Spleen (tissue), 11 donors: ENCODE measurements around the gene PEAK1. TPM values are rescaled to one million over a fixed set of nuclear protein-coding genes. Genes with fewer than 3 reads are reported as not detected.

Experiments
- DNase-seq: peaks from one replicate; pipeline ENCODE4 v3.0.0-alpha.2; 2020
- H3K27ac ChIP-seq, 8 donors: fragments of 200-600 bp; sonication (generic) in 7 of 8; 1 replicate in 4 of 8; 2 replicates in 4 of 8; pipeline versions ENCODE4 v1.5.0 to v1.8.0; 2016 to 2021; ENCODE audit warnings: inconsistent platforms in 4 of 8, mild to moderate bottlenecking in 4 of 8, moderate library complexity in 1 of 8
- H3K27me3 ChIP-seq, 7 donors: fragments of 200-600 bp; sonication (generic) in 6 of 7; replicated peaks in 1 of 7; 1 replicate in 4 of 7; 2 replicates in 3 of 7; pipeline versions ENCODE4 v1.5.0 to v1.8.0; 2016 to 2021; ENCODE audit warnings: inconsistent platforms in 3 of 7, mild to moderate bottlenecking in 1 of 7
- H3K36me3 ChIP-seq, 6 donors: fragments of 200-600 bp; sonication (generic) in 5 of 6; 1 replicate in 4 of 6; 2 replicates in 2 of 6; pipeline versions ENCODE4 v1.5.0 to v1.8.0; 2016 to 2021; ENCODE audit warnings: inconsistent platforms in 2 of 6
- H3K4me1 ChIP-seq, 6 donors: fragments of 200-600 bp; sonication (generic) in 5 of 6; 1 replicate in 3 of 6; 2 replicates in 3 of 6; pipeline versions ENCODE4 v1.5.0 to v1.8.0; 2016 to 2021; ENCODE audit warnings: inconsistent platforms in 3 of 6
- H3K4me3 ChIP-seq, 8 donors: fragments of 200-600 bp; sonication (generic) in 7 of 8; 1 replicate in 4 of 8; 2 replicates in 4 of 8; pipeline versions ENCODE4 v1.5.0 to v1.8.0; 2016 to 2021; ENCODE audit warnings: inconsistent platforms in 4 of 8, mild to moderate bottlenecking in 4 of 8, moderate library complexity in 2 of 8
- H3K9me3 ChIP-seq, 8 donors: fragments of 200-600 bp; sonication (generic) in 7 of 8; 1 replicate in 4 of 8; 2 replicates in 4 of 8; pipeline versions ENCODE4 v1.5.0 to v1.8.0; 2016 to 2021; ENCODE audit warnings: inconsistent platforms in 4 of 8
- CTCF ChIP-seq, 11 experiments: fragments of 200-600 bp in 7 of 11; fragments of 450-650 bp in 4 of 11; sonication (generic) in 4 of 11; IDR thresholded peaks in 8 of 11; conservative IDR thresholded peaks in 3 of 11; 1 replicate in 7 of 11; 2 replicates in 4 of 11; pipeline versions ENCODE4 v1.4.0 to v1.8.0; 2016 to 2021; ENCODE audit warnings: antibody characterized with exemption in 11 of 11, inconsistent platforms in 4 of 11, mild to moderate bottlenecking in 1 of 11
- POLR2A ChIP-seq, 3 donors: fragments of 450-650 bp; IDR thresholded peaks; one replicate each; pipeline ENCODE4 v1.5.1; 2017; ENCODE audit warnings: antibody characterized with exemption in 3 of 3, mild to moderate bottlenecking in 1 of 3
- POLR2AphosphoS5 ChIP-seq, 3 donors: sonication (generic); formaldehyde crosslinking; IDR thresholded peaks; one replicate each; pipeline ENCODE4 v1.5.1; 2017; ENCODE audit warnings: antibody characterized with exemption in 3 of 3
- WGBS, 5 donors: extraction: QIAGEN DNeasy Blood & Tissue Kit in 3 of 5; methylation state at CpG; one replicate each; pipeline versions ENCODE4 v1.1.5 to v1.1.7; 2013 to 2018; 5-methylcytosine and 5-hydroxymethylcytosine counted together
- intact Hi-C: fragments of 100-400 bp; cut with DNase I; formaldehyde crosslinking; loops from one replicate; pipeline ENCODE4 v1.15.0; 2023; ENCODE audit warnings: low total_unique reads
- polyA plus RNA-seq, 3 donors: library from polyadenylated mRNA; stranded (reverse); fragments of 200-250 nt; gene quantifications; one replicate each; pipeline ENCODE4 v1.2.1, GENCODE V29; 2013
- total RNA-seq, 7 donors: library from RNA; depleted of rRNA in 3 of 7; stranded (reverse); fragments of >200 nt in 3 of 7; fragmentation: NEBNext Ultra II Directional in 4 of 7; extraction: Animal tissue kit (Norgen Biotek cat#: 25700) in 4 of 7; gene quantifications; one replicate each; pipeline versions ENCODE4 v1.1.0 to v1.2.1, GENCODE V29; 2016 to 2021
- donor health status: healthy with polysubstance abuse.
- donor health status: DM: no; HTN: no; CAD: no; lungs with moderate emphysema.
- donor health status: DM: no; HTN: no; CAD: no.
- donor health status: Bipolar disorder and iron deficiency.
- donor health status: healthy.
- donor health status: DM: no; HTN: no; CAD: no.
- donor health status: DM: yes; HTN: yes; CAD: no.

Gene PEAK1
- total and polyA plus RNA-seq, 10 donors: 5.0 to 415 (median 175) TPM

- intact Hi-C loops: no loop called here
- no peak for DNase-seq
- Histone ChIP-seq H3K4me1 (peaks cover 0 to 15% (median 7%) of the 10 kb centered on the region in 6 donors), H3K27me3 (no peaks in the 10 kb centered on the region), H3K9me3 (peaks cover 0 to under 1% (median 0%) of the 10 kb centered on the region in 8 donors), H3K27ac (peak overlapping the region in 4 of 8 donors; percentile 7 to 27 (median 16)), H3K4me3 (no peak overlapping the region), H3K36me3 (peaks cover 0 to 18% (median 0%) of the 10 kb centered on the region in 6 donors)
- TF ChIP-seq POLR2A (IDR thresholded peaks at IDR 0.05) (no peak), POLR2AphosphoS5 (IDR thresholded peaks at IDR 0.05) (no peak), CTCF (IDR thresholded peaks at IDR 0.05 in 8 of 11, conservative IDR thresholded peaks at IDR 0.05 in 3 of 11) (no peak)
- 45 to 57% (median 53%) methylated on average over 4 of the region's 4 CpGs for WGBS, 5 donors
Measured at GRCh38 chr15:77347197-77347596, 72.7 kb downstream of the PEAK1 start.

- H3K4me3 ChIP-seq: no peak overlapping the region
- peak overlapping the region in 4 of 8 donors; percentile 7 to 27 (median 16) for H3K27ac ChIP-seq
- WGBS, 5 donors: 83 to 92% (median 84%) methylated on average over 4 of the region's 4 CpGs
- H3K9me3 ChIP-seq: peaks cover 0 to 8% (median 3%) of the 10 kb centered on the region in 8 donors
- H3K27me3 ChIP-seq: no peaks in the 10 kb centered on the region
- intact Hi-C loops: no loop called here
- H3K4me1 ChIP-seq: peaks cover 0 to 15% (median 7%) of the 10 kb centered on the region in 6 donors
- TF ChIP-seq POLR2AphosphoS5 (IDR thresholded peaks at IDR 0.05) (no peak), CTCF (IDR thresholded peaks at IDR 0.05 in 8 of 11, conservative IDR thresholded peaks at IDR 0.05 in 3 of 11) (no peak), POLR2A (IDR thresholded peaks at IDR 0.05) (no peak)
- peaks cover 0 to 12% (median 0%) of the 10 kb centered on the region in 6 donors for H3K36me3 ChIP-seq
- no peak for DNase-seq
Measured at GRCh38 chr15:77346245-77347036, 73.5 kb downstream of the PEAK1 start.

GRCh38 chr15:77342807-77343206 is 77.1 kb downstream of the PEAK1 start:
- peaks cover 0 to 15% (median 0%) of the 10 kb centered on the region in 6 donors for H3K36me3 ChIP-seq
- intact Hi-C loops: no loop called here
- no peak overlapping the region for H3K4me3 ChIP-seq
- WGBS, 5 donors: 92 to 96% (median 94%) methylated on average over 3 of the region's 3 CpGs
- H3K27me3 ChIP-seq: no peaks in the 10 kb centered on the region
- DNase-seq: no peak
- peaks cover 0 to 14% (median 9%) of the 10 kb centered on the region in 8 donors for H3K9me3 ChIP-seq
- TF ChIP-seq CTCF (IDR thresholded peaks at IDR 0.05 in 8 of 11, conservative IDR thresholded peaks at IDR 0.05 in 3 of 11) (no peak), POLR2AphosphoS5 (IDR thresholded peaks at IDR 0.05) (no peak), POLR2A (IDR thresholded peaks at IDR 0.05) (no peak)
- H3K4me1 ChIP-seq: peaks cover 0 to 13% (median 6%) of the 10 kb centered on the region in 6 donors
- no peak overlapping the region for H3K27ac ChIP-seq

GRCh38 chr15:77340245-77340644 is 79.7 kb downstream of the PEAK1 start:
- Histone ChIP-seq H3K9me3 (peaks cover 0 to 14% (median 9%) of the 10 kb centered on the region in 8 donors), H3K27ac (no peak overlapping the region), H3K27me3 (no peaks in the 10 kb centered on the region), H3K4me1 (peaks cover 0 to 8% (median 2%) of the 10 kb centered on the region in 6 donors), H3K36me3 (peaks cover 0 to 11% (median 0%) of the 10 kb centered on the region in 6 donors), H3K4me3 (no peak overlapping the region)
- TF ChIP-seq POLR2A (IDR thresholded peaks at IDR 0.05): no peak
- no peak for TF ChIP-seq CTCF (IDR thresholded peaks at IDR 0.05 in 8 of 11, conservative IDR thresholded peaks at IDR 0.05 in 3 of 11)
- TF ChIP-seq POLR2AphosphoS5 (IDR thresholded peaks at IDR 0.05): no peak
- intact Hi-C loops: no loop called here
- no peak for DNase-seq
- 96 to 100% (median 97%) methylated on average over 3 of the region's 3 CpGs for WGBS, 5 donors
